Subcutaneous adipose tissue (tissue), 4 donors: ENCODE measurements around the gene DLGAP3. TPM values are rescaled to one million over a fixed set of nuclear protein-coding genes. Genes with fewer than 3 reads are reported as not detected.

Source experiments
- total RNA-seq, 4 donors: library from RNA; depleted of rRNA; stranded (reverse); fragments of >200 nt; gene quantifications; one replicate each; pipeline ENCODE4 v1.1.0, GENCODE V29; 2016
- TF ChIP-seq, protein P1 (sequence below): fragments of 450-650 bp; IDR thresholded peaks from one replicate; pipeline ENCODE4 v1.5.1; 2016; ENCODE audit warnings: low read depth, mild to moderate bottlenecking, control low read depth, antibody characterized with exemption, moderate library complexity

The DLGAP3 gene, protein sequence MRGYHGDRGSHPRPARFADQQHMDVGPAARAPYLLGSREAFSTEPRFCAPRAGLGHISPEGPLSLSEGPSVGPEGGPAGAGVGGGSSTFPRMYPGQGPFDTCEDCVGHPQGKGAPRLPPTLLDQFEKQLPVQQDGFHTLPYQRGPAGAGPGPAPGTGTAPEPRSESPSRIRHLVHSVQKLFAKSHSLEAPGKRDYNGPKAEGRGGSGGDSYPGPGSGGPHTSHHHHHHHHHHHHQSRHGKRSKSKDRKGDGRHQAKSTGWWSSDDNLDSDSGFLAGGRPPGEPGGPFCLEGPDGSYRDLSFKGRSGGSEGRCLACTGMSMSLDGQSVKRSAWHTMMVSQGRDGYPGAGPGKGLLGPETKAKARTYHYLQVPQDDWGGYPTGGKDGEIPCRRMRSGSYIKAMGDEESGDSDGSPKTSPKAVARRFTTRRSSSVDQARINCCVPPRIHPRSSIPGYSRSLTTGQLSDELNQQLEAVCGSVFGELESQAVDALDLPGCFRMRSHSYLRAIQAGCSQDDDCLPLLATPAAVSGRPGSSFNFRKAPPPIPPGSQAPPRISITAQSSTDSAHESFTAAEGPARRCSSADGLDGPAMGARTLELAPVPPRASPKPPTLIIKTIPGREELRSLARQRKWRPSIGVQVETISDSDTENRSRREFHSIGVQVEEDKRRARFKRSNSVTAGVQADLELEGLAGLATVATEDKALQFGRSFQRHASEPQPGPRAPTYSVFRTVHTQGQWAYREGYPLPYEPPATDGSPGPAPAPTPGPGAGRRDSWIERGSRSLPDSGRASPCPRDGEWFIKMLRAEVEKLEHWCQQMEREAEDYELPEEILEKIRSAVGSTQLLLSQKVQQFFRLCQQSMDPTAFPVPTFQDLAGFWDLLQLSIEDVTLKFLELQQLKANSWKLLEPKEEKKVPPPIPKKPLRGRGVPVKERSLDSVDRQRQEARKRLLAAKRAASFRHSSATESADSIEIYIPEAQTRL
- under 1 TPM in 1 of 4 donors, not detected in 3; 0.17 TPM for total RNA-seq

DNA sequence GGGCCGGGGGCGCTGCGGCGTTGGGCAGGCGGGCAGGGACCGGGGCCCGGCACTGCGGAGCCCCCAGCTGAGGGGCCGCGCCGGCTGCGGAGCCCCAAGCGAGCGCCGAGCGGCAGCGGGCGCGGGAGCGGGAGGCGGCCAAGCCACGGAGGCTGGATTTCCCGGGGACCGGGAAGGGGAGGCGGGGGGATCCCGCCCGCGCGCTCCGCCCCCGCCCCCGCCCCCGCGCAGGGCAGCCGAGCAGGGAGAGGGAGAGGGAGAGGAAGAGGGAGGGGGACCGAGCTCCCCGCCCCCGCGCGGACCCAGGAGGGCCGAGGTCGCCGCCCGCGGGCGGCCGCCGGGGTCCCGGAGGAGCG lies at the start of gene DLGAP3:
Gene DLGAP3, minus strand, starts transcription at position 154 of the 356 bp plus-strand sequence. CDS start 24,267 bp downstream, outside the sequence.
- TF ChIP-seq, protein P1, sequence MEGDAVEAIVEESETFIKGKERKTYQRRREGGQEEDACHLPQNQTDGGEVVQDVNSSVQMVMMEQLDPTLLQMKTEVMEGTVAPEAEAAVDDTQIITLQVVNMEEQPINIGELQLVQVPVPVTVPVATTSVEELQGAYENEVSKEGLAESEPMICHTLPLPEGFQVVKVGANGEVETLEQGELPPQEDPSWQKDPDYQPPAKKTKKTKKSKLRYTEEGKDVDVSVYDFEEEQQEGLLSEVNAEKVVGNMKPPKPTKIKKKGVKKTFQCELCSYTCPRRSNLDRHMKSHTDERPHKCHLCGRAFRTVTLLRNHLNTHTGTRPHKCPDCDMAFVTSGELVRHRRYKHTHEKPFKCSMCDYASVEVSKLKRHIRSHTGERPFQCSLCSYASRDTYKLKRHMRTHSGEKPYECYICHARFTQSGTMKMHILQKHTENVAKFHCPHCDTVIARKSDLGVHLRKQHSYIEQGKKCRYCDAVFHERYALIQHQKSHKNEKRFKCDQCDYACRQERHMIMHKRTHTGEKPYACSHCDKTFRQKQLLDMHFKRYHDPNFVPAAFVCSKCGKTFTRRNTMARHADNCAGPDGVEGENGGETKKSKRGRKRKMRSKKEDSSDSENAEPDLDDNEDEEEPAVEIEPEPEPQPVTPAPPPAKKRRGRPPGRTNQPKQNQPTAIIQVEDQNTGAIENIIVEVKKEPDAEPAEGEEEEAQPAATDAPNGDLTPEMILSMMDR: no peak

DNA sequence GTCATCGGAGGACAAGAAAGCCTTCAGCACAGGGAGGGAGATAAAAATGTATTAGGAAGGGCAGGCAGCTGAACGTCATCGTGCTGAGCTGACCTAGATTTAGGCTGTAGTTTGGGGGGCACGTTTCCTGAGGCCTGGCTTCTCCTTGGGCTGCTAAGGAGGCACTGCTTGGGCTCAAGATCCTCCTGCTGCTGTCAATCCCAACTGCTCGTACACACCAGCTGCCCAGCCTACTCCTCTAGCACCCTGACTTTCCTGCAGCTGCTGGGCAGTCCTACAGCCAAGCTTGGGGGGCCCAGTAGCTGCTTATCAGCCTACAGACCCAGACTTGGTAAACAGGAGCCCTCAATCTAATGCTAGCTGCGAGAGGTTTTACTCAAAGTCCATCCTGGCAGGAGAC lies 49.5 kb upstream of the DLGAP3 start:
- TF ChIP-seq, protein P1: no peak

DNA sequence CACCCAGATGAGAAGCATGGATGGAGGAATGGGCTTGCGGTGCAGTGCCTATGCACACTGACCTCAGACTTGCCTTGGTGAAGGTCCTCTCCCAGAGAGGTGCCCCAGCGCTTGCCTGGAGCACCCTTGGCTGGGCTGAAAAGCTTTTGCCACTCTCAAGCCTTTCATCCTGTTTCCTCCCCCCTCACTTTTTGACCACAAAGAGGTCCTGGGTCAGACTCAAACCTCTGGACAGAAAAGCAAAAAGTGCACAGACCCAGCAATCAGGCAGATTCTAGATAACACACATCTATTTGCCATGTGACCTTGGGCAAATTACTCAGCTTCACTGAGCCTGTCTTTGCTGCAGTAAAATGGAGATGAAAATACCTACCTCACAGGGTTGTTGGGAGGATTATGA lies 48.4 kb upstream of the DLGAP3 start:
- TF ChIP-seq, protein P1: no peak

DNA sequence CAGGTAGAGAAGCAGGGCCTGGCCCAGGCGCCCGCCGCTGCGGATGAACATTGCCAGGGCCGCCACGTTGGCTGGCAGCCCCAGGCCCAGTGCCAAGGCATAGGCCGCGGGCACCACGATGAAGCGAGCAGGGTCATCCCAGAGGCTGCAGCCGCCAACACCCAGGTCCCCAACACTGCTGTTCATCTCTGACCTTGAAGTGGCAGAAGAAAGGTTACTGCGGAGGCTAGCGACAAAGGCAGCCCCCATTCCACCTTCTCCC lies 47.7 kb upstream of the DLGAP3 start:
- TF ChIP-seq, protein P1: no peak

DNA sequence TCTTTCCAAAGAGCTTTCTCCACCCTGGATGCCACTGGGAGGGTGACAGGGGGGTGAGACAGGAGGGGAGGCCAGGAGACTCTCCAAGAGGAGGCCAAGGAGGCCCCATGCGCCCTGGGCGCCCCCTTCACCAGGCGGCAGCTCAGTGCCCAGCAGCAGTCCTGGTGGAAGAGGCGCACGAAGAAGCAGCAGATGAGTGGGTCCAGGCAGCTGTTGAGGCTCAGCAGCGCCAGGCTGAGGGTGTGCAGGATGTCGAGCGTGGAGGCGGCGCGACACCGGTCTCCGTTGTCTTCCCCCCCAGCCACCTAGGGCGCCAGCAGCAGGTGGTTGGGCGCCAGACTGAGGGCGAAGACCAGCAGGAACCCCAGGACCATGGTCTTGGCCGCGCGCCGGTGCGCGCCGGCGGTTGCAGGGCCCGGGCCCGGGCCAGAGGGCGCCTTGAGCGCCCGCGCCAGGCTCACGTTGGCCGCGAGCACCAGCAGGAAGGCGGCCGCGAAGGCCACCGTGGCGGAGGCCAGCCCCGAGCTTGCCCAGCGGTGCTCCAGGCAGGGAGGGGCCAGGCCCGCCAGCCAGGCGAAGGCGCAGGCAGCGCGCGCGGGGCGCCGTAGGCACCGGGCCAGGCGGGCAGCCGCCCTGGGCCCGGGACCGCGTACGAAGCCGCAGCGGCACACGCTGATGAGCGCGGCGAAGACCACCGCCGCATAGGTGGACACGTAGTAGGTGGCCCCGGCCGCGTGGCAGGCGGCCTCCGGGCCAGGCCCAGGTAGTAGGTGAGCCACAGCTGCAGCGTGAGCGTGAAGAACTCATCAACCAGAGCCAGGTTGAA lies 47.1 kb upstream of the DLGAP3 start:
- TF ChIP-seq, protein P1: no peak

DNA sequence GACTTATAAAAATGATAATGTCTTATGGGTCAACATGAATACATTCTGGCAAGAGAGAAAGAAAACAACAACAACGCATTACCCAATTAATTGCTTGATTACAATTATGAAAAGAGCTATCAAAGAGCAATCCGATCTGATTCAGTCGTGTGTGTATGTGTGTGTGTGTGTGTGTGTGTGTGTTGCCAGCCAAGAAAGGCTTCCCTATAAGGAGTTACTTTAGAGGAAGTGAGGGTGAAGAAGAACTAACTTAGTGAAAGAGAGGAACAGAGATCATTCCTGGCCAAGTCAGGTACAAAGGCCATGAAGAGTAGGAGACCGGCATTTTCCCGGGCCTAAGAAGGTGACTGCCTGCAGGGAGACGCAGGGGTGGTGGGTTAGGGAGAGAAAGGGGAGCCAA lies 46.3 kb upstream of the DLGAP3 start:
- TF ChIP-seq, protein P1: no peak
